Gastrocnemius medialis (tissue), 4 donors: ENCODE data around the gene CAVIN1.

ENCODE experiments used
- POLR2A ChIP-seq, 2 donors: fragments of 450-650 bp; IDR thresholded peaks; one replicate each; pipeline ENCODE4 v1.6.1; 2017; ENCODE audit warnings: antibody characterized with exemption in 2 of 2, mild to moderate bottlenecking in 2 of 2, moderate library complexity in 2 of 2
- TF ChIP-seq, protein P1 (sequence below), 5 experiments: fragments of 450-650 bp in 3 of 5; fragments of 200-600 bp in 2 of 5; sonication (generic) in 2 of 5; IDR thresholded peaks in 4 of 5; conservative IDR thresholded peaks in 1 of 5; 1 replicate in 4 of 5; 2 replicates in 1 of 5; pipeline ENCODE4 v1.5.1; 2016 to 2019; ENCODE audit warnings: antibody characterized with exemption in 5 of 5, mild to moderate bottlenecking in 3 of 5, moderate library complexity in 3 of 5

DNA sequence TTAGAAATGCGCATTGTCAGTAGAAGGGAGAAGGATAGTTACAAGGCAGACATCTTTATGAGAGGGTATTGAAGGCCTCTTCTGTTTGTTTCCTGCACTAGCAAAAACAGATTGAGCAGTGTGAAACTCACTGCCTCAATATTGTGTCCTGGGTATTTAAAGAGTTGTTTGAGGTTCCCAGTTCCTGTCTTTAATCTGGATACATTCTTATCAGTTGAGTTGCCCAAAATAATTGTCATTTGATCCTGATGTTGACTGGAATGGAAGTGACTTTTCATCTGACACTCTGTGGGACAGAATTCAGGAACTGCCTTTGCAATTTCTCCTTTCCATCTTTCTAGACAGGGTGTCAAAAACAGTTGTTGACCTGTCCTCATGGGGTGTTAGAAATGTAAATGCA, 37.3 kb upstream of the CAVIN1 start:
- TF ChIP-seq, protein P1, sequence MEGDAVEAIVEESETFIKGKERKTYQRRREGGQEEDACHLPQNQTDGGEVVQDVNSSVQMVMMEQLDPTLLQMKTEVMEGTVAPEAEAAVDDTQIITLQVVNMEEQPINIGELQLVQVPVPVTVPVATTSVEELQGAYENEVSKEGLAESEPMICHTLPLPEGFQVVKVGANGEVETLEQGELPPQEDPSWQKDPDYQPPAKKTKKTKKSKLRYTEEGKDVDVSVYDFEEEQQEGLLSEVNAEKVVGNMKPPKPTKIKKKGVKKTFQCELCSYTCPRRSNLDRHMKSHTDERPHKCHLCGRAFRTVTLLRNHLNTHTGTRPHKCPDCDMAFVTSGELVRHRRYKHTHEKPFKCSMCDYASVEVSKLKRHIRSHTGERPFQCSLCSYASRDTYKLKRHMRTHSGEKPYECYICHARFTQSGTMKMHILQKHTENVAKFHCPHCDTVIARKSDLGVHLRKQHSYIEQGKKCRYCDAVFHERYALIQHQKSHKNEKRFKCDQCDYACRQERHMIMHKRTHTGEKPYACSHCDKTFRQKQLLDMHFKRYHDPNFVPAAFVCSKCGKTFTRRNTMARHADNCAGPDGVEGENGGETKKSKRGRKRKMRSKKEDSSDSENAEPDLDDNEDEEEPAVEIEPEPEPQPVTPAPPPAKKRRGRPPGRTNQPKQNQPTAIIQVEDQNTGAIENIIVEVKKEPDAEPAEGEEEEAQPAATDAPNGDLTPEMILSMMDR (IDR thresholded peaks at IDR 0.05 in 4 of 5, conservative IDR thresholded peaks at IDR 0.05 in 1 of 5) = no peak
- peak in 1 of 2 donors; percentile 47 for TF ChIP-seq POLR2A (IDR thresholded peaks at IDR 0.05)
